Fibroblast of lung (primary cell): ENCODE data around the gene ATXN1. TPM values are rescaled to one million over a fixed set of nuclear protein-coding genes. Genes with fewer than 3 reads are reported as not detected.

ENCODE experiments used
- DNase-seq, 2 donors: peaks; one replicate each; pipeline versions ENCODE4 v3.0.0 to v3.0.0-alpha.2; 2010; ENCODE audit warnings: low read depth in 2 of 2
- H2AFZ ChIP-seq: 2 replicates; pipeline ENCODE4 v1.5.1; 2012; ENCODE audit warnings: low read length, control low read depth, inconsistent platforms
- H3K27ac ChIP-seq: 2 replicates; pipeline ENCODE4 v1.5.1; 2011; ENCODE audit warnings: low read length, control low read depth; ENCODE audit not compliant: insufficient read depth
- H3K27me3 ChIP-seq: 2 replicates; pipeline ENCODE4 v1.5.1; 2011; ENCODE audit warnings: mild to moderate bottlenecking, low read length; ENCODE audit not compliant: control insufficient read depth, insufficient read depth
- H3K36me3 ChIP-seq: 2 replicates; pipeline ENCODE4 v1.5.1; 2011; ENCODE audit warnings: low read length; ENCODE audit not compliant: control insufficient read depth, insufficient read depth
- H3K4me1 ChIP-seq: 2 replicates; pipeline ENCODE4 v1.5.1; 2011; ENCODE audit warnings: low read length; ENCODE audit not compliant: control insufficient read depth, insufficient read depth; ENCODE audit errors: extremely low read depth
- H3K4me2 ChIP-seq: 2 replicates; pipeline ENCODE4 v1.5.1; 2011; ENCODE audit warnings: low read length, control low read depth; ENCODE audit not compliant: insufficient read depth; ENCODE audit errors: extremely low read depth
- H3K4me3 ChIP-seq, 4 experiments: fragments of 200-600 bp in 1 of 4; sonication (generic) in 1 of 4; replicated peaks in 1 of 4; 2 replicates each; pipeline ENCODE4 v1.5.1; 2011 to 2016; ENCODE audit warnings: low read length in 4 of 4, low read depth in 3 of 4, mild to moderate bottlenecking in 3 of 4, control low read depth in 2 of 4, inconsistent platforms in 1 of 4, mixed read lengths in 1 of 4; ENCODE audit not compliant: insufficient read depth in 1 of 4; ENCODE audit errors: control extremely low read depth in 1 of 4
- H3K79me2 ChIP-seq: 2 replicates; pipeline ENCODE4 v1.5.1; 2012; ENCODE audit warnings: mild to moderate bottlenecking, low read length, inconsistent platforms; ENCODE audit not compliant: control insufficient read depth, insufficient read depth
- H3K9ac ChIP-seq: 2 replicates; pipeline ENCODE4 v1.5.1; 2011; ENCODE audit warnings: mild to moderate bottlenecking, low read length, control low read depth; ENCODE audit not compliant: insufficient read depth
- H3K9me3 ChIP-seq: 2 replicates; pipeline ENCODE4 v1.5.1; 2012; ENCODE audit warnings: low read depth, low read length; ENCODE audit not compliant: control insufficient read depth, insufficient read depth
- H4K20me1 ChIP-seq: 2 replicates; pipeline ENCODE4 v1.5.1; 2011; ENCODE audit warnings: low read length; ENCODE audit not compliant: control insufficient read depth, insufficient read depth; ENCODE audit errors: extremely low read depth
- CTCF ChIP-seq, 2 donors: IDR thresholded peaks in 1 of 2; conservative IDR thresholded peaks in 1 of 2; 1 replicate in 1 of 2; 2 replicates in 1 of 2; pipeline ENCODE4 v1.5.1; 2011 to 2012; ENCODE audit warnings: low read length in 2 of 2, control low read depth in 1 of 2, inconsistent platforms in 1 of 2, low read depth in 1 of 2, mild to moderate bottlenecking in 1 of 2
- EZH2 ChIP-seq: IDR thresholded peaks from 2 replicates; pipeline ENCODE4 v1.5.1; 2012; ENCODE audit warnings: low read length, control low read depth, mild to moderate bottlenecking; ENCODE audit errors: missing control alignments
- polyA plus RNA-seq, 2 donors: library from polyadenylated mRNA; depleted of rRNA in 1 of 2; stranded (reverse) in 1 of 2; unstranded in 1 of 2; fragments of >200 nt; gene quantifications; 2 replicates each; pipeline ENCODE4 v1.2.1, GENCODE V29; 2011 to 2012; ENCODE audit warnings: missing spikeins in 1 of 2
- total RNA-seq: library from RNA; depleted of rRNA; stranded (reverse); fragments of >200 nt; gene quantifications from 2 replicates; pipeline ENCODE4 v1.2.1, GENCODE V29; 2014

ATXN1 gene
- total and polyA plus RNA-seq, 2 donors (not counting 1 experiment from before 2014, with no cell fraction given) = 15.8 to 40.5 TPM

GRCh38 chr6:16420715-16421461 lies 340.4 kb downstream of the ATXN1 start:
- peak overlapping the region; percentile 53 for H3K27ac ChIP-seq
- DNase-seq = peak; percentile 57 to 93
- H3K4me3 ChIP-seq = peak overlapping the region in 2 of 4 experiments; percentile 9 to 27

GRCh38 chr6:16420337-16420714 lies 340.9 kb downstream of the ATXN1 start:
- peak overlapping the region; percentile 8 for H3K9ac ChIP-seq
- H3K9me3 ChIP-seq = no peaks in the 10 kb centered on the region
- H3K27me3 ChIP-seq = no peaks in the 10 kb centered on the region
- no peak overlapping the region for H3K4me3 ChIP-seq
- TF ChIP-seq EZH2 = no peak
- no peak for TF ChIP-seq CTCF (conservative IDR thresholded peaks at IDR 0.05 in 1 of 2, IDR thresholded peaks at IDR 0.05 in 1 of 2; ENCODE audit: low read depth in 1 of 2, low read length in 2 of 2)
- peak overlapping the region; percentile 53 for H3K27ac ChIP-seq
- H4K20me1 ChIP-seq = no peaks in the 10 kb centered on the region
- H3K4me1 ChIP-seq = peaks cover 11% of the 10 kb centered on the region
- no peak overlapping the region for H2AFZ ChIP-seq
- H3K4me2 ChIP-seq = no peak overlapping the region
- no peaks in the 10 kb centered on the region for H3K36me3 ChIP-seq
- H3K79me2 ChIP-seq = no peaks in the 10 kb centered on the region
- no peak for DNase-seq

More at GRCh38 chr6:16420715-16421461, 340.4 kb downstream of the ATXN1 start:
- Histone ChIP-seq H3K9ac (peak overlapping the region; percentile 24), H3K4me2 (peak overlapping the region; percentile 60), H3K27me3 (no peaks in the 10 kb centered on the region), H3K4me1 (peaks cover 11% of the 10 kb centered on the region), H2AFZ (no peak overlapping the region), H3K79me2 (no peaks in the 10 kb centered on the region), H4K20me1 (no peaks in the 10 kb centered on the region), H3K36me3 (no peaks in the 10 kb centered on the region), H3K9me3 (no peaks in the 10 kb centered on the region)
- TF ChIP-seq CTCF (conservative IDR thresholded peaks at IDR 0.05 in 1 of 2, IDR thresholded peaks at IDR 0.05 in 1 of 2; ENCODE audit: low read depth in 1 of 2, low read length in 2 of 2) (no peak), EZH2 (no peak)

GRCh38 chr6:16419636-16420336 lies 341.5 kb downstream of the ATXN1 start:
- Histone ChIP-seq H3K27me3 (no peaks in the 10 kb centered on the region), H3K4me1 (peaks cover 11% of the 10 kb centered on the region), H3K79me2 (no peaks in the 10 kb centered on the region), H3K27ac (peak overlapping the region; percentile 53), H3K4me3 (no peak overlapping the region), H3K9me3 (no peaks in the 10 kb centered on the region), H4K20me1 (no peaks in the 10 kb centered on the region), H3K36me3 (no peaks in the 10 kb centered on the region), H3K9ac (no peak overlapping the region), H2AFZ (no peak overlapping the region), H3K4me2 (no peak overlapping the region)
- DNase-seq = no peak
- TF ChIP-seq CTCF (conservative IDR thresholded peaks at IDR 0.05 in 1 of 2, IDR thresholded peaks at IDR 0.05 in 1 of 2; ENCODE audit: low read depth in 1 of 2, low read length in 2 of 2) (no peak), EZH2 (no peak)
